Breast epithelium (tissue), 4 donors: Measurements from ENCODE around the gene TMEM131. TPM values are rescaled to one million over a fixed set of nuclear protein-coding genes. Genes with fewer than 3 reads are reported as not detected.
A peak's percentile ranks its signal among the peaks of the same experiment; 100 is the strongest.

Experiments used
- DNase-seq, 2 donors: peaks; one replicate each; pipeline ENCODE4 v3.0.0-alpha.2; 2019; ENCODE audit warnings: low spot score in 2 of 2
- H3K27ac ChIP-seq, 2 donors: fragments of 200-600 bp; sonication (generic) in 1 of 2; one replicate each; pipeline ENCODE4 v1.5.1; 2016 to 2019; ENCODE audit warnings: mild to moderate bottlenecking in 1 of 2
- H3K27me3 ChIP-seq, 2 donors: fragments of 200-600 bp; sonication (generic) in 1 of 2; one replicate each; pipeline versions ENCODE4 v1.5.1 to v1.6.0; 2017 to 2019; ENCODE audit warnings: control low read depth in 1 of 2, mild to moderate bottlenecking in 1 of 2
- H3K36me3 ChIP-seq: fragments of 200-600 bp; one replicate; pipeline ENCODE4 v1.5.1; 2019
- H3K4me1 ChIP-seq, 2 donors: fragments of 200-600 bp; sonication (generic); one replicate each; pipeline ENCODE4 v1.5.1; 2016 to 2019; ENCODE audit warnings: control low read depth in 1 of 2
- H3K4me3 ChIP-seq, 3 donors: fragments of 200-600 bp; sonication (generic); 1 replicate in 2 of 3; 2 replicates in 1 of 3; pipeline ENCODE4 v1.5.1; 2016 to 2019; ENCODE audit warnings: mild to moderate bottlenecking in 3 of 3, moderate library complexity in 2 of 3
- H3K9me3 ChIP-seq, 2 donors: fragments of 200-600 bp; sonication (generic) in 1 of 2; one replicate each; pipeline ENCODE4 v1.5.1; 2016 to 2019; ENCODE audit warnings: control low read depth in 1 of 2
- POLR2A ChIP-seq: fragments of 450-650 bp; IDR thresholded peaks from one replicate; pipeline ENCODE4 v1.6.1; 2016; ENCODE audit warnings: antibody characterized with exemption, mild to moderate bottlenecking, moderate library complexity
- POLR2AphosphoS5 ChIP-seq, 3 donors: sonication (generic); formaldehyde crosslinking; IDR thresholded peaks; one replicate each; pipeline ENCODE4 v1.6.1; 2017; ENCODE audit warnings: antibody characterized with exemption in 3 of 3
- intact Hi-C: fragments of 100-400 bp; cut with DNase I; formaldehyde crosslinking; loops from one replicate; pipeline ENCODE4 v1.15.1; 2023; ENCODE audit warnings: low total_unique reads
- total RNA-seq, 3 donors: library from RNA; depleted of rRNA; stranded (reverse); fragments of >200 nt; gene quantifications; one replicate each; pipeline ENCODE4 v1.1.0, GENCODE V29; 2016
- TF ChIP-seq, protein P1 (sequence below), 3 donors: fragments of 450-650 bp; IDR thresholded peaks; one replicate each; pipeline ENCODE4 v1.5.1; 2016 to 2017; ENCODE audit warnings: antibody characterized with exemption in 3 of 3, mild to moderate bottlenecking in 3 of 3, moderate library complexity in 3 of 3

The TMEM131 gene
- total RNA-seq, 3 donors from 2014 or later = 30.6 to 47.4 (median 41.3) TPM

- intact Hi-C loops = no loop called here
- H3K36me3 ChIP-seq = no peaks in the 10 kb centered on the region
Measured at GRCh38 chr2:98004047-98004446, 8.3 kb upstream of the TMEM131 start.

GRCh38 chr2:97999536-97999935 is 3.8 kb upstream of the TMEM131 start:
- TF ChIP-seq, protein P1, sequence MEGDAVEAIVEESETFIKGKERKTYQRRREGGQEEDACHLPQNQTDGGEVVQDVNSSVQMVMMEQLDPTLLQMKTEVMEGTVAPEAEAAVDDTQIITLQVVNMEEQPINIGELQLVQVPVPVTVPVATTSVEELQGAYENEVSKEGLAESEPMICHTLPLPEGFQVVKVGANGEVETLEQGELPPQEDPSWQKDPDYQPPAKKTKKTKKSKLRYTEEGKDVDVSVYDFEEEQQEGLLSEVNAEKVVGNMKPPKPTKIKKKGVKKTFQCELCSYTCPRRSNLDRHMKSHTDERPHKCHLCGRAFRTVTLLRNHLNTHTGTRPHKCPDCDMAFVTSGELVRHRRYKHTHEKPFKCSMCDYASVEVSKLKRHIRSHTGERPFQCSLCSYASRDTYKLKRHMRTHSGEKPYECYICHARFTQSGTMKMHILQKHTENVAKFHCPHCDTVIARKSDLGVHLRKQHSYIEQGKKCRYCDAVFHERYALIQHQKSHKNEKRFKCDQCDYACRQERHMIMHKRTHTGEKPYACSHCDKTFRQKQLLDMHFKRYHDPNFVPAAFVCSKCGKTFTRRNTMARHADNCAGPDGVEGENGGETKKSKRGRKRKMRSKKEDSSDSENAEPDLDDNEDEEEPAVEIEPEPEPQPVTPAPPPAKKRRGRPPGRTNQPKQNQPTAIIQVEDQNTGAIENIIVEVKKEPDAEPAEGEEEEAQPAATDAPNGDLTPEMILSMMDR (IDR thresholded peaks at IDR 0.05) = no peak
- TF ChIP-seq POLR2A = no peak
- TF ChIP-seq POLR2AphosphoS5 (IDR thresholded peaks at IDR 0.05) = no peak
- no peak overlapping the region for H3K4me3 ChIP-seq
- no peaks in the 10 kb centered on the region for H3K36me3 ChIP-seq
- no peak overlapping the region for H3K27ac ChIP-seq
- no peak for DNase-seq
- H3K4me1 ChIP-seq = no peaks in the 10 kb centered on the region
- no peaks in the 10 kb centered on the region for H3K9me3 ChIP-seq
- H3K27me3 ChIP-seq = no peaks in the 10 kb centered on the region
- intact Hi-C loops = no loop called here

More at GRCh38 chr2:98004047-98004446, 8.3 kb upstream of the TMEM131 start:
- TF ChIP-seq POLR2A (no peak), POLR2AphosphoS5 (IDR thresholded peaks at IDR 0.05) (no peak)
- TF ChIP-seq, protein P1 (IDR thresholded peaks at IDR 0.05) = no peak
- Histone ChIP-seq H3K27ac (no peak overlapping the region), H3K4me1 (no peaks in the 10 kb centered on the region), H3K9me3 (no peaks in the 10 kb centered on the region), H3K4me3 (no peak overlapping the region), H3K27me3 (no peaks in the 10 kb centered on the region)
- no peak for DNase-seq

DNA sequence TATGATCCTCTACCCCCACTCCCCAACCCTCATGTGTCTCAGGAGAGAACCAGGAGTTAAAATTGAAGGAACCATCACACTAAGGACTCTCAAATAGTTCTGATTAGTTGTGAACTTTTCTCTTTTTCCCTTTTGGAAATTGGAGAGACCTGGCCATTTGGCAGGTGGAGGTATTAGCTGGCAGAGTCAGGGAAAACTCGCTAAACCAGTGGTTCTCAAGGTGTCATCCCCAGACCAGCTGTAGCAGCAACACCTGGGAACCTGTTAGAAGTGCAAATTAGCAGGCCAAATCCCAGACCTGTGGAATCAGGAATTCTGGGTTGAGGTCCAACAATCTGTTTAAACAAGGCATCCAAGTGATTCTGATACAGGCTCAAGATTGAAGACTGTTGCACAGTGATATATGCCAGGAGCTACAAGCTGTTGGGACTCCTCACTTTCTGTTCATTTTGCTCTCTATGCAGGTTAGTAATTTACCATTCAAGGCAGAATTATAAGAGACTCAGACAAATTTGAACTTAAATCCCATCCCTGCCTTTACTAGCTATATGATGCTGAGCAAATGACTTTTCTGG is 2.8 kb upstream of the TMEM131 start:
- intact Hi-C loops = no loop called here
- no peaks in the 10 kb centered on the region for H3K9me3 ChIP-seq
- DNase-seq = no peak
- H3K4me3 ChIP-seq = no peak overlapping the region
- no peaks in the 10 kb centered on the region for H3K36me3 ChIP-seq
- no peaks in the 10 kb centered on the region for H3K27me3 ChIP-seq
- TF ChIP-seq, protein P1 (IDR thresholded peaks at IDR 0.05) = no peak
- TF ChIP-seq POLR2AphosphoS5 (IDR thresholded peaks at IDR 0.05) (no peak), POLR2A (no peak)
- no peak overlapping the region for H3K27ac ChIP-seq
- H3K4me1 ChIP-seq = no peaks in the 10 kb centered on the region

- no peak for TF ChIP-seq POLR2AphosphoS5 (IDR thresholded peaks at IDR 0.05)
- TF ChIP-seq POLR2A = no peak
- TF ChIP-seq, protein P1 (IDR thresholded peaks at IDR 0.05) = no peak
- no peak for DNase-seq
- no peak overlapping the region for H3K27ac ChIP-seq
- intact Hi-C loops = no loop called here
- no peaks in the 10 kb centered on the region for H3K9me3 ChIP-seq
- H3K36me3 ChIP-seq = no peaks in the 10 kb centered on the region
- no peaks in the 10 kb centered on the region for H3K4me1 ChIP-seq
- H3K27me3 ChIP-seq = no peaks in the 10 kb centered on the region
- no peak overlapping the region for H3K4me3 ChIP-seq
Measured at GRCh38 chr2:97997784-97998392, 2.1 kb upstream of the TMEM131 start.

- Histone ChIP-seq H3K27ac (peak overlapping the region; percentile 95 to 97), H3K4me3 (peak overlapping the region; percentile 85 to 99 (median 94)), H3K4me1 (no peaks in the 10 kb centered on the region), H3K9me3 (no peaks in the 10 kb centered on the region), H3K36me3 (no peaks in the 10 kb centered on the region), H3K27me3 (no peaks in the 10 kb centered on the region)
- DNase-seq = no peak
- intact Hi-C loops = no loop called here
- no peak for TF ChIP-seq POLR2A
- TF ChIP-seq, protein P1 (IDR thresholded peaks at IDR 0.05) = no peak
- no peak for TF ChIP-seq POLR2AphosphoS5 (IDR thresholded peaks at IDR 0.05)
Measured at GRCh38 chr2:97996679-97997078, 931 bp upstream of the TMEM131 start.
